Endothelial cell of umbilical vein (primary cell): Measurements from ENCODE around the gene SAPCD2. TPM values are rescaled to one million over a fixed set of nuclear protein-coding genes. Genes with fewer than 3 reads are reported as not detected.

Experiments
- BruUV-seq: library from RNA; stranded (reverse); fragments of 400-500 nt; replicated peaks from 2 replicates; lab custom pipeline; 2021; lab: Mats Ljungman, UMichigan
- CTCF ChIA-PET: fragments of 300-600, 350-600 bp; sonication (Branson Sonifier 250); formaldehyde crosslinking; loops from one replicate; lab custom pipeline; 2021; ENCODE audit warnings: antibody characterized with exemption, inconsistent platforms; lab: Charles Lee
- POLR2A ChIA-PET: fragments of 300-600, 350-600 bp; sonication (Branson Sonifier 250); formaldehyde crosslinking; loops from one replicate; lab custom pipeline; 2021; ENCODE audit warnings: antibody characterized with exemption, inconsistent platforms; lab: Charles Lee
- DNase-seq: peaks from one replicate; pipeline ENCODE4 v3.0.0-alpha.2; 2011; ENCODE audit warnings: low read depth, low spot score
- FAIRE-seq: peaks from 2 replicates; lab custom pipeline; 2011; peaks lifted over from hg19 to GRCh38; lab: Jason Lieb, UNC
- H2AFZ ChIP-seq: 2 replicates; pipeline ENCODE4 v1.6.0; 2012; ENCODE audit warnings: low read depth, low read length, control low read depth, inconsistent platforms
- H3K27ac ChIP-seq: 2 replicates; pipeline ENCODE4 v1.5.1; 2011; ENCODE audit warnings: low read depth, mild to moderate bottlenecking, control low read depth, low read length, moderate library complexity; ENCODE audit not compliant: insufficient read depth
- H3K27me3 ChIP-seq, 2 experiments: 2 replicates each; pipeline versions ENCODE4 v1.6.0 to v1.6.1; 2011; ENCODE audit warnings: low read length in 2 of 2, mixed read lengths in 1 of 2; ENCODE audit not compliant: control insufficient read depth in 2 of 2, insufficient read depth in 2 of 2
- H3K36me3 ChIP-seq, 2 experiments: 2 replicates in 1 of 2; 3 replicates in 1 of 2; pipeline ENCODE4 v1.5.1; 2011; ENCODE audit warnings: low read length in 2 of 2, mild to moderate bottlenecking in 1 of 2, moderate library complexity in 1 of 2; ENCODE audit not compliant: control insufficient read depth in 2 of 2, insufficient read depth in 2 of 2; ENCODE audit errors: extremely low read depth in 1 of 2
- H3K4me1 ChIP-seq: 3 replicates; pipeline ENCODE4 v1.5.1; 2011; ENCODE audit warnings: mild to moderate bottlenecking, low read length; ENCODE audit not compliant: control insufficient read depth, insufficient read depth; ENCODE audit errors: extremely low read depth
- H3K4me2 ChIP-seq: 2 replicates; pipeline ENCODE4 v1.6.1; 2011; ENCODE audit warnings: low read length, control low read depth, mixed read lengths; ENCODE audit not compliant: insufficient read depth
- H3K4me3 ChIP-seq, 3 experiments: fragments of 200-600 bp in 1 of 3; sonication (generic), shearing (Covaris generic) in 1 of 3; replicated peaks in 1 of 3; 2 replicates each; pipeline ENCODE4 v1.5.1; 2011 to 2016; ENCODE audit warnings: control low read depth in 3 of 3, low read length in 3 of 3, mild to moderate bottlenecking in 2 of 3, inconsistent platforms in 1 of 3, low read depth in 1 of 3, moderate library complexity in 1 of 3; ENCODE audit not compliant: insufficient read depth in 1 of 3
- H3K79me2 ChIP-seq: 2 replicates; pipeline ENCODE4 v1.6.0; 2012; ENCODE audit warnings: low read length, inconsistent platforms; ENCODE audit not compliant: control insufficient read depth, insufficient read depth
- H3K9ac ChIP-seq: replicated peaks from 2 replicates; pipeline ENCODE3; 2011; ENCODE audit warnings: low read length, control low read depth; ENCODE audit not compliant: insufficient read depth; ENCODE audit errors: extremely low read depth
- H3K9me1 ChIP-seq: replicated peaks from 3 replicates; pipeline ENCODE4 v1.6.0; 2011; ENCODE audit warnings: mild to moderate bottlenecking, low read length; ENCODE audit not compliant: control insufficient read depth, insufficient read depth; ENCODE audit errors: extremely low read depth
- H3K9me3 ChIP-seq: replicated peaks from 2 replicates; pipeline ENCODE4 v1.5.1; 2012; ENCODE audit warnings: low read length, inconsistent platforms; ENCODE audit not compliant: control insufficient read depth, insufficient read depth
- H4K20me1 ChIP-seq: replicated peaks from 2 replicates; pipeline ENCODE3; 2011; ENCODE audit warnings: mild to moderate bottlenecking, low read length; ENCODE audit not compliant: control insufficient read depth, insufficient read depth; ENCODE audit errors: extremely low read depth
- EZH2 ChIP-seq: IDR thresholded peaks from 2 replicates; pipeline ENCODE4 v1.6.1; 2012; ENCODE audit warnings: borderline replicate concordance, low read depth, mild to moderate bottlenecking, moderate library complexity, low read length, inconsistent platforms; ENCODE audit not compliant: severe bottlenecking
- FOS ChIP-seq: IDR thresholded peaks from 2 replicates; pipeline ENCODE4 v1.6.1; 2011; ENCODE audit warnings: mild to moderate bottlenecking, low read length, moderate library complexity, borderline replicate concordance; ENCODE audit not compliant: insufficient read depth
- GATA2 ChIP-seq: IDR thresholded peaks from 2 replicates; pipeline ENCODE4 v1.7.0; 2011; ENCODE audit warnings: low read depth, mild to moderate bottlenecking, moderate library complexity, mixed read lengths, low read length; ENCODE audit not compliant: insufficient read length, insufficient read depth
- JUN ChIP-seq: IDR thresholded peaks from 2 replicates; pipeline ENCODE4 v1.6.1; 2011; ENCODE audit warnings: borderline replicate concordance, low read depth; ENCODE audit not compliant: insufficient read length, insufficient read depth
- MYC ChIP-seq: IDR thresholded peaks from one replicate; pipeline ENCODE4 v1.6.1; 2011; ENCODE audit warnings: mild to moderate bottlenecking, low read depth, low read length
- POLR2A ChIP-seq: IDR thresholded peaks from 2 replicates; pipeline ENCODE4 v1.6.1; 2012; ENCODE audit warnings: low read depth, mild to moderate bottlenecking, control low read depth, low read length
- POLR2AphosphoS5 ChIP-seq: IDR thresholded peaks from 2 replicates; pipeline ENCODE4 v1.6.1; 2012; ENCODE audit warnings: low read depth, mild to moderate bottlenecking, control low read depth, low read length, moderate library complexity; ENCODE audit not compliant: insufficient read depth
- dilution Hi-C: fragments of 300-500 bp; cut with MboI; formaldehyde crosslinking; loops from one replicate; pipeline ENCODE4 v1.15.0; 2019; ENCODE audit warnings: low sequenced_read_pairs; ENCODE audit not compliant: extremely low pct_ligation_motif_present
- intact Hi-C: fragments of 100-400 bp; cut with micrococcal nuclease; formaldehyde crosslinking; loops from one replicate; pipeline ENCODE4 v1.10.0; 2022
- polyA plus RNA-seq, 4 experiments: library from polyadenylated mRNA; depleted of rRNA in 3 of 4; stranded (reverse) in 3 of 4; unstranded in 1 of 4; fragments of >200 nt; gene quantifications; 2 replicates each; pipeline versions ENCODE4 v1.2.1 to v1.2.3, GENCODE V29; 2011 to 2012; ENCODE audit warnings: missing spikeins in 1 of 4
- total RNA-seq: library from RNA; stranded (reverse); gene quantifications from 2 replicates; pipeline ENCODE4 v1.2.3, GENCODE V29; 2021
- TF ChIP-seq, protein P1 (sequence below), 2 donors: IDR thresholded peaks; 1 replicate in 1 of 2; 2 replicates in 1 of 2; pipeline ENCODE4 v1.5.1; 2011; ENCODE audit warnings: low read length in 2 of 2, mild to moderate bottlenecking in 2 of 2, moderate library complexity in 2 of 2, control low read depth in 1 of 2, inconsistent platforms in 1 of 2, low read depth in 1 of 2; ENCODE audit not compliant: insufficient read depth in 1 of 2; ENCODE audit errors: extremely low read depth in 1 of 2
- TF ChIP-seq, protein P2 (sequence below): IDR thresholded peaks from 2 replicates; pipeline ENCODE4 v1.6.1; 2011; ENCODE audit not compliant: insufficient read depth, insufficient read length

The SAPCD2 gene
- total and polyA plus RNA-seq, 2 donors (not counting 3 experiments of a cell fraction or from before 2014, with no cell fraction given), result 11.5 to 27.8 TPM

DNA sequence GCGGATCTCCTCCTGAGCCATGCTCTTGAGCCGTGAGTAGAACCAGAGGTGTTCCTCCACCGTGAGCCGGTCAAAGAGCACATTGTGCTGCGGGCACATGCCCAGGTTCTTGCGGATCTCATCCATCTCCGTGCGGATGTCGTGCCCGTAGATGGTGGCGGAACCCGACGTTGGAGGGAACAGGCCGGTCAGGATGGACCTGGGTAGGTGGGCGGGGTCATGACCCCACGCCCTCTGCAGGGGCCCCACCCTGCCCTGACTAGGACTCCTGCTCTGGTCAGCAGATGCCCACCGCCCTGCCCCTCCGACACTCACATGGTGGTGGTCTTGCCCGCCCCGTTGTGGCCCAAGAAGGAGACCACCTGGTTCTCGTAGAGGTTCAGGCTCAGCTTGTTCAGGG is 54.4 kb downstream of the SAPCD2 start:
- intact Hi-C loops, result no loop called here
- no peaks in the 10 kb centered on the region for H3K36me3 ChIP-seq
- H3K27ac ChIP-seq, result no peak overlapping the region
- H4K20me1 ChIP-seq, result no peaks in the 10 kb centered on the region
- H3K9ac ChIP-seq, result no peak overlapping the region
- dilution Hi-C loops, result no loop called here
- H3K4me3 ChIP-seq, result no peak overlapping the region
- H3K4me2 ChIP-seq, result no peak overlapping the region
- FAIRE-seq, result no peak
- no peaks in the 10 kb centered on the region for H3K9me1 ChIP-seq
- no peak overlapping the region for H2AFZ ChIP-seq
- TF ChIP-seq POLR2AphosphoS5 (no peak), POLR2A (no peak)
- TF ChIP-seq, protein P1, sequence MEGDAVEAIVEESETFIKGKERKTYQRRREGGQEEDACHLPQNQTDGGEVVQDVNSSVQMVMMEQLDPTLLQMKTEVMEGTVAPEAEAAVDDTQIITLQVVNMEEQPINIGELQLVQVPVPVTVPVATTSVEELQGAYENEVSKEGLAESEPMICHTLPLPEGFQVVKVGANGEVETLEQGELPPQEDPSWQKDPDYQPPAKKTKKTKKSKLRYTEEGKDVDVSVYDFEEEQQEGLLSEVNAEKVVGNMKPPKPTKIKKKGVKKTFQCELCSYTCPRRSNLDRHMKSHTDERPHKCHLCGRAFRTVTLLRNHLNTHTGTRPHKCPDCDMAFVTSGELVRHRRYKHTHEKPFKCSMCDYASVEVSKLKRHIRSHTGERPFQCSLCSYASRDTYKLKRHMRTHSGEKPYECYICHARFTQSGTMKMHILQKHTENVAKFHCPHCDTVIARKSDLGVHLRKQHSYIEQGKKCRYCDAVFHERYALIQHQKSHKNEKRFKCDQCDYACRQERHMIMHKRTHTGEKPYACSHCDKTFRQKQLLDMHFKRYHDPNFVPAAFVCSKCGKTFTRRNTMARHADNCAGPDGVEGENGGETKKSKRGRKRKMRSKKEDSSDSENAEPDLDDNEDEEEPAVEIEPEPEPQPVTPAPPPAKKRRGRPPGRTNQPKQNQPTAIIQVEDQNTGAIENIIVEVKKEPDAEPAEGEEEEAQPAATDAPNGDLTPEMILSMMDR (IDR thresholded peaks at IDR 0.05; ENCODE audit: extremely low read depth in 1 of 2, insufficient read depth in 1 of 2, low read depth in 1 of 2, low read length in 2 of 2), result no peak
- TF ChIP-seq, protein P2, sequence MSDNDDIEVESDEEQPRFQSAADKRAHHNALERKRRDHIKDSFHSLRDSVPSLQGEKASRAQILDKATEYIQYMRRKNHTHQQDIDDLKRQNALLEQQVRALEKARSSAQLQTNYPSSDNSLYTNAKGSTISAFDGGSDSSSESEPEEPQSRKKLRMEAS, result no peak
- CTCF ChIA-PET, result interaction anchor here (2.0 kb wide), 1 partner anchor 13 kb away, joined by 10 read pairs; no protein-coding TSS in a partner anchor
- BruUV-seq, result no TSS peak
- no peaks in the 10 kb centered on the region for H3K27me3 ChIP-seq
- no peaks in the 10 kb centered on the region for H3K4me1 ChIP-seq
- no peak for DNase-seq
- no peaks in the 10 kb centered on the region for H3K79me2 ChIP-seq
- POLR2A ChIA-PET, result no interaction called here
- H3K9me3 ChIP-seq, result no peaks in the 10 kb centered on the region

DNA sequence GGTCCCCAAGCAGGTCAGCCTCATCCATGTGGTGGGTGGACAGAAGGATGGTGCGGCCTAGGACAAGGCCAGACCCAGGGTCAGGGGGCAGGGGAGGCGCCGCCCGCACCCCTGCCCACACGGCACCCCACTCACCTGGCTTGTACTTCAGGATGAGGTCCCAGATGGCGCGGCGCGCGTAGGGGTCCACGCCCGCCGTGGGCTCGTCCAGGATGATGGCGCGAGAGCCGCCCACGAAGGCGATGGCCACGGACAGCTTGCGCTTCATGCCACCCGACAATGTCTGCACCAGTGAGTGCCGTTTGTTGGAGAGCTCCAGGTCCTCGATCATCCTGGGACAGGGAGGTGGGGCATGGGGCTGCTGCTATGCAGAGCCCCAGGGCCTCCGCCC is 54.8 kb downstream of the SAPCD2 start:
- H3K9ac ChIP-seq, result no peak overlapping the region
- H2AFZ ChIP-seq, result no peak overlapping the region
- no peaks in the 10 kb centered on the region for H4K20me1 ChIP-seq
- no peaks in the 10 kb centered on the region for H3K9me3 ChIP-seq
- no peaks in the 10 kb centered on the region for H3K4me1 ChIP-seq
- no peaks in the 10 kb centered on the region for H3K79me2 ChIP-seq
- no peak overlapping the region for H3K27ac ChIP-seq
- BruUV-seq, result no TSS peak
- no peaks in the 10 kb centered on the region for H3K27me3 ChIP-seq
- intact Hi-C loops (no loop called here), dilution Hi-C loops (no loop called here)
- H3K9me1 ChIP-seq, result no peaks in the 10 kb centered on the region
- TF ChIP-seq POLR2A (no peak), POLR2AphosphoS5 (no peak), EZH2 (no peak), MYC (no peak), JUN (no peak), GATA2 (no peak), FOS (no peak)
- TF ChIP-seq, protein P2, result no peak
- TF ChIP-seq, protein P1 (IDR thresholded peaks at IDR 0.05; ENCODE audit: extremely low read depth in 1 of 2, insufficient read depth in 1 of 2, low read depth in 1 of 2, low read length in 2 of 2), result no peak
- no peak overlapping the region for H3K4me3 ChIP-seq
- FAIRE-seq (no peak), DNase-seq (no peak)
- H3K4me2 ChIP-seq, result no peak overlapping the region
- H3K36me3 ChIP-seq, result no peaks in the 10 kb centered on the region
- CTCF ChIA-PET, result interaction anchor here (2.0 kb wide), 1 partner anchor 14 kb away, joined by 10 read pairs; no protein-coding TSS in a partner anchor
- POLR2A ChIA-PET, result interaction anchor here (0.9 kb wide), 1 partner anchor 23 kb away, joined by 3 read pairs; the partner anchor contains the start of gene PAXX
